Body of pancreas (tissue), 4 donors: ENCODE data around the gene NKD1.
A peak's percentile ranks its signal among the peaks of the same experiment; 100 is the strongest.

ENCODE experiments used
- POLR2A ChIP-seq, 3 donors: fragments of 450-650 bp; IDR thresholded peaks; one replicate each; pipeline ENCODE4 v1.6.1; 2016; ENCODE audit warnings: antibody characterized with exemption in 3 of 3, mild to moderate bottlenecking in 2 of 3
- TF ChIP-seq, protein P1 (sequence below), 7 experiments: fragments of 450-650 bp in 4 of 7; fragments of 200-600 bp in 3 of 7; sonication (generic) in 3 of 7; IDR thresholded peaks; one replicate each; pipeline ENCODE4 v1.5.1; 2016 to 2019; ENCODE audit warnings: antibody characterized with exemption in 7 of 7

DNA sequence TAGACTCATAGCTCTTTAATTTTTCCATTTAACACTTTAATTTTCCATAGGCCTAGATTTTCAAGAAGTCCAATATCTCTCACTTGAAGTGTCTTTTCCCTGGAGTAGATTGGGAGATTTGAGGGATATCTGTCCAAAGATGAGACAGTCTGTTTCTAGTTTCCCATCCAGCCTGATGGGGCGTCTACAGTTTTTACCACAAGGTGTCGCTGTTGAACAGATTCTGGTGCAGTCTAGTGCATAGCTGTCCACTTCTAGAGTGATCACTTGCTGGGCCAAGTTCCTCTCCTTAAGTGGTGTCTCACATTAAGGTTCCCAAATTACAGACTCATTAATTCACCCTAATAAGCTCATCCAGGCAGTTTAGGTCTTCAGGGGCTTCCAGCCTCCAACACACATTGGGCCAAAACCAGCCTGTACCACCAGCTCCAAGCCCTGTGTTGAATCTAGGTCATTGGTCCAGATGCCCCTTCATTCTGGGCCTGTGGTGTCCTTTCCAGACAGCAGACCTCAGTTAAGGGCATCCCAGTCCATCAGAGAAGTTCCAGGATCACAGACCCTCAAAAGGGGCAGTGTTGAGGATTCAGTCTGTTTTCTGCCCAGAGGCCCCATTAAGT is 123.6 kb downstream of the NKD1 start:
- no peak for TF ChIP-seq POLR2A (IDR thresholded peaks at IDR 0.05)
- TF ChIP-seq, protein P1, sequence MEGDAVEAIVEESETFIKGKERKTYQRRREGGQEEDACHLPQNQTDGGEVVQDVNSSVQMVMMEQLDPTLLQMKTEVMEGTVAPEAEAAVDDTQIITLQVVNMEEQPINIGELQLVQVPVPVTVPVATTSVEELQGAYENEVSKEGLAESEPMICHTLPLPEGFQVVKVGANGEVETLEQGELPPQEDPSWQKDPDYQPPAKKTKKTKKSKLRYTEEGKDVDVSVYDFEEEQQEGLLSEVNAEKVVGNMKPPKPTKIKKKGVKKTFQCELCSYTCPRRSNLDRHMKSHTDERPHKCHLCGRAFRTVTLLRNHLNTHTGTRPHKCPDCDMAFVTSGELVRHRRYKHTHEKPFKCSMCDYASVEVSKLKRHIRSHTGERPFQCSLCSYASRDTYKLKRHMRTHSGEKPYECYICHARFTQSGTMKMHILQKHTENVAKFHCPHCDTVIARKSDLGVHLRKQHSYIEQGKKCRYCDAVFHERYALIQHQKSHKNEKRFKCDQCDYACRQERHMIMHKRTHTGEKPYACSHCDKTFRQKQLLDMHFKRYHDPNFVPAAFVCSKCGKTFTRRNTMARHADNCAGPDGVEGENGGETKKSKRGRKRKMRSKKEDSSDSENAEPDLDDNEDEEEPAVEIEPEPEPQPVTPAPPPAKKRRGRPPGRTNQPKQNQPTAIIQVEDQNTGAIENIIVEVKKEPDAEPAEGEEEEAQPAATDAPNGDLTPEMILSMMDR (IDR thresholded peaks at IDR 0.05), result peak in 4 of 7 experiments; percentile 12 to 32 (median 20)
